ENCODE data around the gene KRTAP10-7. TPM values are rescaled to one million over a fixed set of nuclear protein-coding genes. Genes with fewer than 3 reads are reported as not detected.

Gene KRTAP10-7
- total RNA-seq, 4 donors from 2014 or later: not detected

- intact Hi-C loops (cut with DNase I; ENCODE audit: low total_unique reads): no loop called here
- DNase-seq: no peak
- 86 to 92% methylated on average over 6 of the region's 6 CpGs for WGBS, 2 donors (ENCODE audit: low coverage in 1 of 2)
- Histone ChIP-seq H3K27me3 (no peaks in the 10 kb centered on the region), H3K27ac (no peak overlapping the region), H3K9me3 (peaks cover 9 to 26% of the 10 kb centered on the region in 2 donors), H3K4me1 (peaks cover 0 to 3% (median 0%) of the 10 kb centered on the region in 4 donors), H3K4me3 (no peak overlapping the region), H3K36me3 (no peaks in the 10 kb centered on the region)
- TF ChIP-seq EP300 (IDR thresholded peaks at IDR 0.05; ENCODE audit: low read depth) (no peak), CTCF (IDR thresholded peaks at IDR 0.05) (no peak), POLR2AphosphoS5 (IDR thresholded peaks at IDR 0.05) (no peak), POLR2A (IDR thresholded peaks at IDR 0.05) (no peak)
- in situ Hi-C loops (cut with MboI; ENCODE audit: low pct_ligation_motif_present in 1 of 4, low pct_unique_long_range_greater_than_20kb in 1 of 4, low sequenced_read_pairs in 3 of 4): no loop called here
These were observed 19.5 kb downstream of the KRTAP10-7 start for GRCh38 chr21:44619886-44620285.

GRCh38 chr21:44623575-44623974, 23.2 kb downstream of the KRTAP10-7 start:
- H3K27me3 ChIP-seq: peaks cover 5% of the 10 kb centered on the region
- TF ChIP-seq POLR2AphosphoS5 (IDR thresholded peaks at IDR 0.05): no peak
- no peak for TF ChIP-seq POLR2A (IDR thresholded peaks at IDR 0.05)
- no peak for TF ChIP-seq CTCF (IDR thresholded peaks at IDR 0.05)
- no peak for TF ChIP-seq EP300 (IDR thresholded peaks at IDR 0.05; ENCODE audit: low read depth)
- no peak overlapping the region for H3K4me3 ChIP-seq
- H3K27ac ChIP-seq: no peak overlapping the region
- H3K4me1 ChIP-seq: peaks cover 0 to 3% (median 0%) of the 10 kb centered on the region in 4 donors
- in situ Hi-C loops (cut with MboI; ENCODE audit: low pct_ligation_motif_present in 1 of 4, low pct_unique_long_range_greater_than_20kb in 1 of 4, low sequenced_read_pairs in 3 of 4) (no loop called here), intact Hi-C loops (cut with DNase I; ENCODE audit: low total_unique reads) (no loop called here)
- peaks cover 9 to 27% of the 10 kb centered on the region in 2 donors for H3K9me3 ChIP-seq
- DNase-seq: no peak
- H3K36me3 ChIP-seq: no peaks in the 10 kb centered on the region

- H3K4me3 ChIP-seq: no peak overlapping the region
- H3K27me3 ChIP-seq: peaks cover 11% of the 10 kb centered on the region
- peaks cover 9 to 20% of the 10 kb centered on the region in 2 donors for H3K9me3 ChIP-seq
- 82 to 85% methylated on average over 5 to 7 of the region's 7 CpGs for WGBS, 2 donors (ENCODE audit: low coverage in 1 of 2)
- H3K4me1 ChIP-seq: no peaks in the 10 kb centered on the region
- intact Hi-C loops (cut with DNase I; ENCODE audit: low total_unique reads) (no loop called here), in situ Hi-C loops (cut with MboI; ENCODE audit: low pct_ligation_motif_present in 1 of 4, low pct_unique_long_range_greater_than_20kb in 1 of 4, low sequenced_read_pairs in 3 of 4) (no loop called here)
- no peak overlapping the region for H3K27ac ChIP-seq
- no peaks in the 10 kb centered on the region for H3K36me3 ChIP-seq
- TF ChIP-seq CTCF (IDR thresholded peaks at IDR 0.05) (no peak), EP300 (IDR thresholded peaks at IDR 0.05; ENCODE audit: low read depth) (no peak), POLR2AphosphoS5 (IDR thresholded peaks at IDR 0.05) (no peak), POLR2A (IDR thresholded peaks at IDR 0.05) (no peak)
- DNase-seq: no peak
These were observed 25.4 kb downstream of the KRTAP10-7 start for GRCh38 chr21:44625756-44626155.

- no peak overlapping the region for H3K27ac ChIP-seq
- no peak for DNase-seq
- in situ Hi-C loops (cut with MboI; ENCODE audit: low pct_ligation_motif_present in 1 of 4, low pct_unique_long_range_greater_than_20kb in 1 of 4, low sequenced_read_pairs in 3 of 4) (no loop called here), intact Hi-C loops (cut with DNase I; ENCODE audit: low total_unique reads) (no loop called here)
- H3K4me1 ChIP-seq: no peaks in the 10 kb centered on the region
- TF ChIP-seq EP300 (IDR thresholded peaks at IDR 0.05; ENCODE audit: low read depth): no peak
- TF ChIP-seq CTCF (IDR thresholded peaks at IDR 0.05): no peak
- no peak for TF ChIP-seq POLR2AphosphoS5 (IDR thresholded peaks at IDR 0.05)
- 41 to 74% methylated on average over 2 to 10 of the region's 10 CpGs for WGBS, 2 donors (ENCODE audit: low coverage in 1 of 2)
- peaks cover 11% of the 10 kb centered on the region for H3K27me3 ChIP-seq
- peaks cover 9 to 22% of the 10 kb centered on the region in 2 donors for H3K9me3 ChIP-seq
- no peaks in the 10 kb centered on the region for H3K36me3 ChIP-seq
- no peak overlapping the region for H3K4me3 ChIP-seq
These were observed 25.9 kb downstream of the KRTAP10-7 start for GRCh38 chr21:44626262-44626661.
